ENCODE measurements around the gene GPR132.
"Not testable (repeated sequence)": the region's sequence is repeated elsewhere in the genome, so short reads cannot be mapped to it uniquely, and the experiment has no call there.

GPR132 gene

DNA sequence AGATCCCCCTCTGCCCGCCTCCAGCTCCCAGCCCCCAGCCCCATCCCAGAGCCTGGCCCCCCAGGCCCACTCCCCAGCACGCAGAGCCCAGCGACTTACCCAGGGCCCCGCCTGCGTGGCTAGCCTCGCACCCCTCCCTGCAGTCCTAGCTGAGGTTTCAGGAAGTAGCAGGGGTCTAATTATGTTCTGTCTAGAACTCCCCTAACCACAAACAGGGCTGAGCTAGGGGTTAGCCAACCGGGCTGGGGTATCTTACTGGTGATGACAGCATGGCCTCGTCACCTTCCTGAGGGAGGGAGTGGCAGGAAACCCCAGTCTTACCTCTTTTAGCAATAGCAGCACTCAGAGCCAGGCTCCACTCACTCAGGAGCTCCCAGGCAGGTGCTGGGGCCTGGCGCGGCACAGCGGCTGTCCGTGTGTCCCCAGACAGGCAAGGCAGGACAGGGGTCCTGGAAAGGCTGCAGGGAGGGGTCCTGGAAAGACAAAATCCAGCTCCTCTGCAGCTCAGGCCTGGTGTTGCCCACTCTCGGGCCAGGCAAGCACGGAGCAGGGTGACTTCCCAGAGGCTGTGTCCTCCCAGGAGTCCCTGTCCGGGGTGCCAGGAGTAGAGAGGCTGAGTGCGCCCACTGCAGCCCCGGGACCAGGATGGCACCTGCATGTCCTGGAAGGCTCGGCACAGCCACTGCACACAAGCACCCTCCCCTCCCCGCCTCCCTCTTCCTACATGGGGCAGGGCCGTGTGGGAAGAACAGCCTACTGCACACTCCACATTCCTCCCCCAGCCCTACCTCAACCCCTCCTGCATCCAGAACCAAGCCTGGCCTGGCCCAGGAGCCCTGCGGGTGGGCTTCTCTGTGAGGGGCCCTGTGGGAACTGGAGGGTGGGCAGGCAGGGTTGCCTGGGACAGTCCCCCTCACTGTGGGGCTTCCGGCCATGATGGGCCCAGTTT, at the start of gene GPR132:
Gene GPR132 (minus strand): TSS at position 151 of the 949 bp plus-strand sequence. CDS start 10,010 bp downstream, outside the sequence.
- no peak for DNase-seq (ENCODE audit: low read depth)

GRCh38 chr14:105109243-105109642, 44.0 kb upstream of the GPR132 start:
- DNase-seq (ENCODE audit: low read depth) = not testable (repeated sequence)

DNA sequence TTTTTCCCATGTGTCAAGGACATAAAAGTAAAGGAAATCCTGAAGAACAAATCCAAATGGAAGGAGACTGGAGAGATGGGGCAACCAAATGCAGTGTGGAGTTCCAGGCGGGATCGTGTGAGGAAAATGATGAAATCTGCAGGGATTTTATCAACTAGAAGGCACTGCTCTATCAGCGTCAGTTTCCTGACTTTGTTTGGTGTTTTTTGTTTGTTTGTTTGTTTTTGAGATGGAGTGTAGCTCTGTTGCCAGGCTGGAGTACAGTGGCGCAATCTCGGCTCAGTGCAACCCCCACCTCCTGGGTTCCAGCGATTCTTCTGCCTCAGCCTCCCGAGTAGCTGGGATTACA, 43.3 kb upstream of the GPR132 start:
- no peak for DNase-seq (ENCODE audit: low read depth)

GRCh38 chr14:105107781-105108515, 42.7 kb upstream of the GPR132 start:
- DNase-seq (ENCODE audit: low read depth) = no peak

GRCh38 chr14:105107351-105107750, 42.1 kb upstream of the GPR132 start:
- DNase-seq (ENCODE audit: low read depth) = no peak

GRCh38 chr14:105105158-105105557, 39.9 kb upstream of the GPR132 start:
- DNase-seq (ENCODE audit: low read depth) = no peak

- no peak for DNase-seq (ENCODE audit: low read depth)
These were observed 37.7 kb upstream of the GPR132 start for GRCh38 chr14:105102893-105103292.

GRCh38 chr14:105102361-105102870, 37.2 kb upstream of the GPR132 start:
- DNase-seq (ENCODE audit: low read depth) = no peak

- no peak for DNase-seq (ENCODE audit: low read depth)
These were observed 35.7 kb upstream of the GPR132 start for GRCh38 chr14:105100910-105101309.

DNA sequence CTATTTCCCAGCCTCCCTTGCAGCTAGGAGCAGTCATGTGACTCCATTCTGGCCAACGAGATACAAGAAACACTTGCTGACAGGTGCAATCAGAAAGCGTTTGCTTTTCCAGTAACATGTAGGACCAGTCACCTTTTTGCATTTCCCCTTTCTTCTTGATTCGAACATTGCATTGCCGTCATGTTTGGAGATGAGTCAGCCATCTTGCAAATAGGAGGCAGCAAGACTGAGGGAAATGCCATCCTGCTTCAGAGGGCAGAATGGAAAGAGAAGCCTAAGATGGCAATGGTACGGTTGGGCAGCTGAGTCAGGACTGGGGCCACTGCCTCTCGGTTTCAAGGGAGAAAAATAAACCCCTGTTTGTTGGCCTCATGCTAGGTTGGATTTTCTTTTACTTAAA, 34.5 kb upstream of the GPR132 start:
- no peak for DNase-seq (ENCODE audit: low read depth)

GRCh38 chr14:105098316-105098715, 33.1 kb upstream of the GPR132 start:
- no peak for DNase-seq (ENCODE audit: low read depth)

DNA sequence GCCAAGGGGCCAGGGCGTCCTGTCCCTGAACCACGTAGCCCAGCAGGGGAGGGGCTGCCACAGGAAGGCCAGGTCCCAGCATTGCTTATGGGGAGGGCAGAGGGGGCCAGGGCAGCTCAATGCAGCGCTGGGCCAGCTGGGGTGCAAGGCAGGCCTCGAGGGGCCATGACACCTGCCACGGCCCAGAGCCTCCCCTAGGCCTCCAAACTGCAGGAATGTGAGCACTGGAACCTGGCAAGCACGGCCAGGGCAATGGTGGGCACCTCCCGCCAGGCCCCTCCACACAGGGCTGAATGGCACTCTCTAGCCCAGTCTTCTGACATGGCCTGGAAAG, 32.5 kb upstream of the GPR132 start:
- DNase-seq (ENCODE audit: low read depth) = no peak

DNA sequence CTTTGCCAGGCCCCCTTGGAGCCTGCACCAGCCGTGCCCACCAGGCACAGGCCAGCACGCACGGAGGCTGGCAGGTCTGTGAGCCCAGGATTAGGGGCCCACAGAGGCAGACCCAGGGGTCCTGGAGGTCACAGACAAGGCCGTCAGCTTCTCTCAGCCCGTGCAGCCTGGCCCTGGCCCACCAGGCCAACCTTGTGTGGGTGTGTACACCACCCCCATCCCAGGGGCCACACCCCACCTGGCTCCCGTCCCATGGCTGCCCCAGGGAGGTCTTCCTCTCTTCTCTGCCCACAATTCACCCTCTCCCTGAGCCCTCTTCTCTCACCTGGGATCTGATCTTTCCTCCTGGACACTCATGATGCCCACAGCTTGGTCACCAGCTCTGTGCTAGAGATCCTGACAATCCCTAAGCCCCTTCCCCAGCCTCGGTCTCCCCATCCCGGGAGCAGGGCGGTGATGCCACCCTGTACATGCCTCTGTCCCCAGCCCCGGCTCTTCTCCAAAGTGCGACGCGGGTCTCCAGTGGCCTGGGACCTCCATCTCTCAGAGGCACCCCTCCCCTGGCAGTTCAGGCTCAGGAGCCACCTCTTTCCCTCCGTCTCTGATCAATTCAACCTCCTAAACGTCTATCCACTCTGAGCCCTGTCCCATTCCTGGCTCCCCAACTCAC, 31.1 kb upstream of the GPR132 start:
- no peak for DNase-seq (ENCODE audit: low read depth)

GRCh38 chr14:105095236-105095805, 30.1 kb upstream of the GPR132 start:
- DNase-seq (ENCODE audit: low read depth) = no peak

DNA sequence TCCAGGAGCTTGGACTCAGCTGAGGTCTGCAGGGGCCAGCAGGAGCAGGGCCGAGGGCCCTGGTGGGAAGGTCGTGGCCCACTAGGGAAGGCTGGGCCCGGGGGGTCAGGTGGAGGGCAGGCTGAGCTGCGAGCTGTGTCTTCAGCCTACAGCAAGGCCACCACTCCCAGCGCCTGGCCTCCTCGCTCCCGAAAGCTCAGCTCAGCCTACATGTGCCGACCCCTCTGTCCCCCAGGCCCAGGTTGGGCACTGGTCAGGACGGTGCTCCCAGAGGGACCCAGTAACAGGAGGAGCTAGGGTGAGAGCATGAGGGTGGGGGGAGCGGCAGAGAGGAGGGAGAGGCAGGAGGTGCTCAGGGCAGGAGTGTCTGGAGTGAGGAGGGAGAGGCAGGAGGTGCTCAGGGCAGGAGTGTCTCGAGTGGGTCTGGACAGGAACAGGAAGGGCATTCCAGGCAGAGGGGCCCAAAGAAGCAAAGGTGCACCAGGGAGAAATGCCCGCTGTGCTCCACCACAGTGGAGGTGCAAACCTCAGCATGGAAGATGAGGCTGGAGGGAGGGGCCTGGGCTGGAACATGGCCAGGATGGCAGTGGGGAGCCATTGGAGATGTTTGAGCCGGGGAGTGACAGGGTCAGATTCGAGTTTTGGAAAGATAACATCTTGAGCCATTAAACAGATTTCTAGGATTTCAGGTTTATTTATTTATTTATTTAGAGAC, 29.1 kb upstream of the GPR132 start:
- DNase-seq (ENCODE audit: low read depth) = no peak

GRCh38 chr14:105093431-105094192, 28.4 kb upstream of the GPR132 start:
- DNase-seq (ENCODE audit: low read depth) = no peak

DNA sequence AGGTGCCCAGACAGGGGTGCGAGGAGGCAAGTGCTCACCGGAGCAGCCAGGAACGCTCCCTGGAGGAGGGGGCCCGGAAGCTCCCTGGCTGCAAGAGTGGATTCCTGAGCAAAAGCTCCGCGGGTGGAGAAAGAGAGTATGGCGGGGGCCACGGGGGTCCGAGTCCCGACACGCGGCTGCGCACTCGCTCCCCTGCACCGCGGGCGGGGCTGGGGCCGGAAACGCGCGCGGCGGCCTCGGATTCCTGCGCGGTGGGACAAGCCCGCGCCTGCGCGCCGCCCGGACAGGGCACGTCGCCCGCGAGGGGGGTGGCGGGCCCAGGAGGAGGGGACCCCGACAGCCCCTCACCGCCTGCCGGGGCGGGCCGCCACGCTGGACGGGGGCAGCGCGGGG, 27.8 kb upstream of the GPR132 start:
- DNase-seq (ENCODE audit: low read depth) = no peak

DNA sequence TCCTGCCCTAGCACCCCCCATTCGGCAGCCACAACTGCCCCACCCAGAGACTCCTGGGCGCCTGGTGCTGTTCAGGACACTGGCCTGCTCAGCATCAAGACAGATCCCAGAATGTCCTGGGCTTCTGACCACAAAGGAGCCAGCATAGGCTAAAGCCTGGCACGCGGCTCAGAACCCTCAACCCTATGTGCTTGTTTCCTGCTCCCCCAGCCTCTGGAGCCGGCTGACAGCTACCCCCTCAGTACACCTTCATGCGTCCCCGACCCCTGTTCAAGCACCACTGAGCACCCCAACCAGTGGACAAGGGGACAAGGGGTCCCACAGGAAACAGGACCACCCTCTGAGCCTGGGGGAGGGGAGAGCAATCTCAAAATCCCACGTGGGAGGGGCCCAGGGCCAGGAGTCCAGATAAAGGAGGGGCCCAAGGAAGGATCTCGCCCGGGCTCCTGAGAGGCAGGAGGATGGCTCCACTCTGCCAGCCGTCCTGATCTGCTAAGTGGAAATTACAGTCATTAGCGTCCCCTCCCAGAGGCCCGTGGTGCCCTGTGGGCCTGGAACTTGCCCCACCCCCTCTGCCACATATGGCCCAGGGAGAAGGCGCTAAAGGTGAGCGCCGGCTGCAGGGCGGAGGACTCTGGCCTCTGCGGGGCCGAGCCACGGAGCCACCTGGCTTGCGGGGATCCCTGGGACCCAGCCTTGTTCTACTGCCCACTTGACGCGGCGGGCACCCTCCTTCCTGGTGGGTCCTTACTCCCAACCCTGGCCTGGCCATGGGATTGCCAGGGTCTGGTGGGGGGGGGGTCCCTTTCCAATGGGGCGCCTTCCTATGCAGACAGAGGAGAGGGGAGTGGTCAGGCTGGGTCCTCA, 27.2 kb upstream of the GPR132 start:
- DNase-seq (ENCODE audit: low read depth) = no peak

- DNase-seq (ENCODE audit: low read depth) = no peak
These were observed 26.4 kb upstream of the GPR132 start for GRCh38 chr14:105091517-105092170.

All from HS-5 (cell line).